Measurements from ENCODE around the gene GRPR.

DNA sequence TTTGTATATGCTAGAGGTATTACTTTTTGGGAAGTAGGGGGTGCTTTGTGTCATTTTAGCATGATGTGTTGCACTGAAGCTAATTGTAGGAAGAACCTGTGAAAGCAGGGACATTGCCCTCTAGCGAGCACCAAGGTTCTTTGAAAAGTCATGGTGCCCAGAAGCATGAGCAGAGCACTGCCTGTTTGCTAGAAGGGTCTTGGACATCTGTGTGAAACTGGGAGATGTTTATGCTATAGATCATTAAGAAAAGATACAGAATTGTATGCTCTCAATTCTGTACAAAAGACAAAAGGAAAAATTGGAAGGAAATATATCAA lies 14.7 kb downstream of the GRPR start:
- TF ChIP-seq, protein P1, sequence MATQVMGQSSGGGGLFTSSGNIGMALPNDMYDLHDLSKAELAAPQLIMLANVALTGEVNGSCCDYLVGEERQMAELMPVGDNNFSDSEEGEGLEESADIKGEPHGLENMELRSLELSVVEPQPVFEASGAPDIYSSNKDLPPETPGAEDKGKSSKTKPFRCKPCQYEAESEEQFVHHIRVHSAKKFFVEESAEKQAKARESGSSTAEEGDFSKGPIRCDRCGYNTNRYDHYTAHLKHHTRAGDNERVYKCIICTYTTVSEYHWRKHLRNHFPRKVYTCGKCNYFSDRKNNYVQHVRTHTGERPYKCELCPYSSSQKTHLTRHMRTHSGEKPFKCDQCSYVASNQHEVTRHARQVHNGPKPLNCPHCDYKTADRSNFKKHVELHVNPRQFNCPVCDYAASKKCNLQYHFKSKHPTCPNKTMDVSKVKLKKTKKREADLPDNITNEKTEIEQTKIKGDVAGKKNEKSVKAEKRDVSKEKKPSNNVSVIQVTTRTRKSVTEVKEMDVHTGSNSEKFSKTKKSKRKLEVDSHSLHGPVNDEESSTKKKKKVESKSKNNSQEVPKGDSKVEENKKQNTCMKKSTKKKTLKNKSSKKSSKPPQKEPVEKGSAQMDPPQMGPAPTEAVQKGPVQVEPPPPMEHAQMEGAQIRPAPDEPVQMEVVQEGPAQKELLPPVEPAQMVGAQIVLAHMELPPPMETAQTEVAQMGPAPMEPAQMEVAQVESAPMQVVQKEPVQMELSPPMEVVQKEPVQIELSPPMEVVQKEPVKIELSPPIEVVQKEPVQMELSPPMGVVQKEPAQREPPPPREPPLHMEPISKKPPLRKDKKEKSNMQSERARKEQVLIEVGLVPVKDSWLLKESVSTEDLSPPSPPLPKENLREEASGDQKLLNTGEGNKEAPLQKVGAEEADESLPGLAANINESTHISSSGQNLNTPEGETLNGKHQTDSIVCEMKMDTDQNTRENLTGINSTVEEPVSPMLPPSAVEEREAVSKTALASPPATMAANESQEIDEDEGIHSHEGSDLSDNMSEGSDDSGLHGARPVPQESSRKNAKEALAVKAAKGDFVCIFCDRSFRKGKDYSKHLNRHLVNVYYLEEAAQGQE (IDR thresholded peaks at IDR 0.05; ENCODE audit: insufficient read depth in 1 of 2, low read depth in 2 of 2, low read length in 2 of 2): no peak
- TF ChIP-seq POLR2AphosphoS5 (IDR thresholded peaks at IDR 0.05; ENCODE audit: low read depth, low read length): no peak
- no peak for TF ChIP-seq FOXP2 (optimal IDR thresholded peaks at IDR 0.05; ENCODE audit: borderline replicate concordance, extremely low read depth, extremely low read length, insufficient read depth)
